Measurements from ENCODE around the gene ARIH1. TPM values are rescaled to one million over a fixed set of nuclear protein-coding genes. Genes with fewer than 3 reads are reported as not detected.

Gene ARIH1
- total and polyA plus RNA-seq, 2 of the 4 experiments (the other 2 are of a cell fraction): 24.0 to 41.2 TPM

DNA sequence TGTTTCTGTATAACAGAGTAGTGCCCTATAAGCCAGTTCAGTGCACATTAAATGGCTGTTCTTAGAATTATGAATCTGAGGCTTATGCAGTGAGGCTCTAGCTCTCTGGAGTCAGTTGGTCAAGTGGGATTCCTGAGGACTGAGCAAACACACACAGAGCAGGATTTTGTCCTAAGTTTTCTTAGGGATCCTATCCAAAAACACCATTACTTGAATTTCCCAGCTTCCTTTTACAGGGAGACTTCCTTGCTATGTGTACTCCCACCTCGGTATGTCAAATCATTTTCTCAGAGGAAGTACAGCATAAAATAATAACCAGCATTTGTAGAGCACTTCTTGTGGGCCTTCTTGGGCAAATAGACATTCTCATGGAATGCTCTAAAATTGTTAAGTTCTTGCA lies 117.2 kb downstream of the ARIH1 start:
- CTCF ChIA-PET: no interaction called here
- in situ Hi-C loops (cut with MboI; ENCODE audit: low sequenced_read_pairs) (no loop called here), dilution Hi-C loops (cut with HindIII; ENCODE audit: low sequenced_read_pairs, unreplicated experiment) (no loop called here), intact Hi-C loops (cut with micrococcal nuclease) (no loop called here)
- peaks cover 1% of the 10 kb centered on the region for H3K36me3 ChIP-seq (ENCODE audit: control insufficient read depth, insufficient read depth, low read length)
- H3K18ac ChIP-seq (ENCODE audit: low read depth, low read length): no peak overlapping the region
- H4K20me1 ChIP-seq (ENCODE audit: insufficient read depth, low read length): peaks cover 3% of the 10 kb centered on the region; the same call in 1 of the 2 replicates
- no peak overlapping the region for H2BK15ac ChIP-seq (ENCODE audit: low read depth, low read length)
- ATAC-seq (ENCODE audit: low read depth) (peak; percentile 89), DNase-seq (peak; percentile 81)
- H4K8ac ChIP-seq (ENCODE audit: low read depth in 2 of 2, low read length in 2 of 2): no peak overlapping the region
- H3K4ac ChIP-seq (ENCODE audit: low read depth, low read length): no peak overlapping the region
- no peak overlapping the region for H2BK5ac ChIP-seq (ENCODE audit: low read depth, low read length, poor library complexity, severe bottlenecking)
- POLR2A ChIA-PET (ENCODE audit: unreplicated experiment): no interaction called here
- H3K27me3 ChIP-seq (ENCODE audit: control insufficient read depth, insufficient read depth, low read length): no peaks in the 10 kb centered on the region
- no peak overlapping the region for H3K9ac ChIP-seq (ENCODE audit: low read depth, low read length)
- no peak overlapping the region for H2BK120ac ChIP-seq (ENCODE audit: low read depth, low read length)
- H3K4me1 ChIP-seq (ENCODE audit: control insufficient read depth, insufficient read depth, low read length): no peaks in the 10 kb centered on the region
- H3K23ac ChIP-seq (ENCODE audit: low read depth, low read length): peak overlapping the region; percentile 12; the same call in 1 of the 2 replicates
- no peak overlapping the region for H2AFZ ChIP-seq (replicated peaks; ENCODE audit: low read length, poor library complexity)
- BruUV-seq (replicated peaks): no TSS peak
- WGBS, 2 experiments (ENCODE audit: extremely low coverage in 2 of 2, insufficient read length in 1 of 2): no CpG with 5 or more reads among the region's 1 CpG
- H3K9me3 ChIP-seq (ENCODE audit: control insufficient read depth, insufficient read depth, low read length): no peaks in the 10 kb centered on the region
- H3K56ac ChIP-seq (ENCODE audit: extremely low read depth, insufficient read depth, low read length): no peak overlapping the region
- no peak overlapping the region for H2BK20ac ChIP-seq (ENCODE audit: low read depth, low read length)
- no peak overlapping the region for H3K4me2 ChIP-seq (ENCODE audit: low read depth, low read length)
- H4K5ac ChIP-seq (ENCODE audit: low read depth, low read length): no peak overlapping the region
- no peak for TF ChIP-seq CHD1 (IDR thresholded peaks at IDR 0.05; ENCODE audit: low read depth, low read length)
- no peak for TF ChIP-seq RCOR1 (IDR thresholded peaks at IDR 0.05; ENCODE audit: insufficient replicate concordance, low read length)
- TF ChIP-seq, protein P1, sequence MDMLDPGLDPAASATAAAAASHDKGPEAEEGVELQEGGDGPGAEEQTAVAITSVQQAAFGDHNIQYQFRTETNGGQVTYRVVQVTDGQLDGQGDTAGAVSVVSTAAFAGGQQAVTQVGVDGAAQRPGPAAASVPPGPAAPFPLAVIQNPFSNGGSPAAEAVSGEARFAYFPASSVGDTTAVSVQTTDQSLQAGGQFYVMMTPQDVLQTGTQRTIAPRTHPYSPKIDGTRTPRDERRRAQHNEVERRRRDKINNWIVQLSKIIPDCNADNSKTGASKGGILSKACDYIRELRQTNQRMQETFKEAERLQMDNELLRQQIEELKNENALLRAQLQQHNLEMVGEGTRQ (IDR thresholded peaks at IDR 0.05; ENCODE audit: low read depth, low read length): no peak
- H3K27ac ChIP-seq (ENCODE audit: insufficient read depth, low read length): no peak overlapping the region
- H3K4me3 ChIP-seq (ENCODE audit: insufficient read depth, low read depth, low read length): no peak overlapping the region
- H2AK5ac ChIP-seq (ENCODE audit: low read depth, low read length): no peak overlapping the region
- H3K14ac ChIP-seq (replicated peaks; ENCODE audit: low read depth, low read length): no peak overlapping the region
- H3K79me1 ChIP-seq (ENCODE audit: low read depth in 1 of 2, low read length in 2 of 2): no peaks in the 10 kb centered on the region
- H2AK9ac ChIP-seq (replicated peaks; ENCODE audit: low read depth, low read length, poor library complexity): no peak overlapping the region
- H3K9me1 ChIP-seq (ENCODE audit: insufficient read depth, low read length): no peaks in the 10 kb centered on the region
- H4K91ac ChIP-seq (ENCODE audit: insufficient read depth, low read depth, low read length): no peak overlapping the region

Measured in IMR-90 (cell line).